ENCODE results near the gene KLF7. TPM values are rescaled to one million over a fixed set of nuclear protein-coding genes. Genes with fewer than 3 reads are reported as not detected.

Gene KLF7
- total RNA-seq, 1 experiment from 2014 or later, result 5.6 TPM

DNA sequence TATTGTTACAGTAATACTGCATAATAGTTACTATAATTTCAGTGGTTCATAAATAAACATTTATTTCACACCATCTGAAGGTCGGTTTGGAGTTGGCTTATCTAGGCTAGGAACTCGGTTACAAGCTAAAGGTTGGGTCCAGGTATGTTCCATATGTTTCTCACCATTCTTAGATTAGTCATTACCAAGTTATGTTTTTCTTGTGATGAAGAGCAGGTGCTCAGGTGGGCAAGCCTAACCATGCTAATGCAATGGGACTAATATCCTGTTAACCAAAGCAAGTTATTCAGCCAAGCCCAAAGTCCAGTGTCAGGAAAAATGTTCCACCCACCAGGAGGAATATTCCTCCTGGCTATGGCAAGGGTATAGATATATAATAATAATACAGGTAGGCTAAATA, 133.3 kb downstream of the KLF7 start:
- Histone ChIP-seq H3K27ac (ENCODE audit: low read length) (no peak overlapping the region), H3K9me2 (replicated peaks; ENCODE audit: low read length) (no peaks in the 10 kb centered on the region), H3K4me3 (ENCODE audit: low read length) (no peak overlapping the region), H3F3A (ENCODE audit: low read length, unreplicated experiment) (no peaks in the 10 kb centered on the region), H3K9me3 (ENCODE audit: low read length) (no peaks in the 10 kb centered on the region), H3K27me3 (ENCODE audit: low read length) (no peaks in the 10 kb centered on the region), H3K79me2 (ENCODE audit: low read length) (no peaks in the 10 kb centered on the region), H4K20me1 (ENCODE audit: low read length) (no peaks in the 10 kb centered on the region), H3K36me3 (ENCODE audit: low read depth, low read length) (no peaks in the 10 kb centered on the region), H3K9ac (ENCODE audit: low read length) (no peak overlapping the region), H3K4me2 (ENCODE audit: low read length) (no peak overlapping the region), H3K4me1 (ENCODE audit: insufficient read depth, low read length) (no peaks in the 10 kb centered on the region), H2AFZ (ENCODE audit: low read length) (no peak overlapping the region)
- no TSS peak for BruUV-seq (replicated peaks)
- no peak for DNase-seq
- POLR2A ChIA-PET (ENCODE audit: unreplicated experiment), result interaction anchor here (0.7 kb wide), 1 partner anchor 49 kb away, joined by 3 read pairs; no protein-coding TSS in a partner anchor
- CTCF ChIA-PET, result interaction anchor here (0.5 kb wide), 1 partner anchor 156 kb away, joined by 3 read pairs; no protein-coding TSS in a partner anchor
- intact Hi-C loops (cut with micrococcal nuclease), result no loop called here
- TF ChIP-seq EZH2phosphoT487 (IDR thresholded peaks at IDR 0.05; ENCODE audit: borderline replicate concordance, low read length), result no peak
- TF ChIP-seq, protein P1, sequence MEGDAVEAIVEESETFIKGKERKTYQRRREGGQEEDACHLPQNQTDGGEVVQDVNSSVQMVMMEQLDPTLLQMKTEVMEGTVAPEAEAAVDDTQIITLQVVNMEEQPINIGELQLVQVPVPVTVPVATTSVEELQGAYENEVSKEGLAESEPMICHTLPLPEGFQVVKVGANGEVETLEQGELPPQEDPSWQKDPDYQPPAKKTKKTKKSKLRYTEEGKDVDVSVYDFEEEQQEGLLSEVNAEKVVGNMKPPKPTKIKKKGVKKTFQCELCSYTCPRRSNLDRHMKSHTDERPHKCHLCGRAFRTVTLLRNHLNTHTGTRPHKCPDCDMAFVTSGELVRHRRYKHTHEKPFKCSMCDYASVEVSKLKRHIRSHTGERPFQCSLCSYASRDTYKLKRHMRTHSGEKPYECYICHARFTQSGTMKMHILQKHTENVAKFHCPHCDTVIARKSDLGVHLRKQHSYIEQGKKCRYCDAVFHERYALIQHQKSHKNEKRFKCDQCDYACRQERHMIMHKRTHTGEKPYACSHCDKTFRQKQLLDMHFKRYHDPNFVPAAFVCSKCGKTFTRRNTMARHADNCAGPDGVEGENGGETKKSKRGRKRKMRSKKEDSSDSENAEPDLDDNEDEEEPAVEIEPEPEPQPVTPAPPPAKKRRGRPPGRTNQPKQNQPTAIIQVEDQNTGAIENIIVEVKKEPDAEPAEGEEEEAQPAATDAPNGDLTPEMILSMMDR (conservative IDR thresholded peaks at IDR 0.05; ENCODE audit: low read depth, low read length), result no peak
- no peak for TF ChIP-seq EZH2 (IDR thresholded peaks at IDR 0.05; ENCODE audit: low read length, unreplicated experiment)
- ATAC-seq, result no peak

Small RNA genes lying within 50 kb of the gene (microRNA-seq; reads per million reads assigned to microRNA genes)
- gene MIR2355 (ENCODE audit: unreplicated experiment), result 1.5 reads per million
- gene MIR7845 (ENCODE audit: unreplicated experiment), result 1.0 reads per million

Other genes with a start within 250 kb of the KLF7 start
- not detected in 2 replicates for gene CPO, start 226.4 kb downstream of the KLF7 start, total RNA-seq (2014; rRNA removed)

All from PC-3 (cell line).